Measurements from ENCODE around the gene PREX1.

The PREX1 gene

DNA sequence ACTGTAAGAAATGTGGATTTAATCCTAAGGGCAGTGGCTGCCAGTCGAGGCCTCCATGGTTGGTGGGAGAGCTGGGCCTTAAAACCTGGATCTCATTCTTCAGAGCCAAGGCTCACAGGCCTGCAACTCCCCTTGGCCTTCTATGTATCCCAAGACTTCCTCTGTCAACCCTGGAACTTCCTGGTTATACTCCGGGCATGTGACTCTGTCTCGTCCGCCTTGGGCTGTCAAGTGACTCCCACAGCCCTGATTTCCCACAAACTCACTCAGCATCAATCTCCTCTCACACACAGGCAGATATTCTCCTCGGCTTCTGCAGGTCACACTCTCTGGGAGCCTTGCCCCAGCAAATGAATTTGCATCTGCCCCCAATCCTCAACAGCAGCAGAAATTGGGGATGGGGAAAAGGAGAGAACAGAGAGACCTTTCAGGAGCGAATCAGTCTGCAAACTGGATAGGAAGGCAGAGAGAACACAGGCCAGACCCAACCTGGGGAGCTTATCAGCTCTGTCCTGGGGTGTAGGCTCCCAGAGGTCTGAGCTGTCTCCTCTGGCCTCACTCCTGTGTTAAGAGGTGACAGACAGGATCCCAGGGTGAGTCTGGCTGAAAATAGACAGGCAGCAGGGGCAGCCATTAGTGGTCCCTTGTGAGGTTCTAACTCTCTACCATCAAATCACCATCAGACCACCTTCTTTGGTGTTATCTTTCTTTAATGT is 30.4 kb upstream of the PREX1 start:
- H3K36me3 ChIP-seq (ENCODE audit: control insufficient read depth, insufficient read depth, low read length) = no peaks in the 10 kb centered on the region
- no peaks in the 10 kb centered on the region for H3K9me3 ChIP-seq (ENCODE audit: control insufficient read depth, insufficient read depth, low read length)
- no peak overlapping the region for H3K4me3 ChIP-seq (ENCODE audit: low read depth, low read length)
- no peaks in the 10 kb centered on the region for H3K4me1 ChIP-seq (ENCODE audit: control insufficient read depth, insufficient read depth, low read length)
- H3K27me3 ChIP-seq (ENCODE audit: control insufficient read depth, insufficient read depth, low read length) = no peaks in the 10 kb centered on the region
- no peak overlapping the region for H3K9ac ChIP-seq (ENCODE audit: low read depth, low read length)

DNA sequence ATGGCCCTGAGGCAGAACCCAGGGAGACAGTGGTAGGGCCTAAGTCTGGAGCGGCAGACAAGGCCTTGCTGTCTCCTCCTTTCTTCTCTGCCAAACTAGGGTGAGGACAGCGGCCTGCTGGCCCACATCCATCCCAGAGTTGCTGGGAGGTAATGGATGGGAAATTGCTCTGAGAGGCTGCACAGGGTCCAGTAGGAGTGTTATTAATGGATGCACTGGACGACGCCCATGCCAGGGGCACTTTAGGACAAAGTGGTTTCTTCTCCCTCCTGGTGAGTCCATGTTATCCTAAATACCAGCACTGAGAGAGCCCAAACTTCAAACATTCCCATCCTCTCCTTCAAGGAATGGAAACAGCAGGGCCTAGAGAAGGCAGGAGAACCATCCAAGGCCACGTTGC is 28.3 kb upstream of the PREX1 start:
- Histone ChIP-seq H3K36me3 (ENCODE audit: control insufficient read depth, insufficient read depth, low read length) (no peaks in the 10 kb centered on the region), H3K9ac (ENCODE audit: low read depth, low read length) (peak overlapping the region; percentile 8), H3K27me3 (ENCODE audit: control insufficient read depth, insufficient read depth, low read length) (no peaks in the 10 kb centered on the region), H3K9me3 (ENCODE audit: control insufficient read depth, insufficient read depth, low read length) (no peaks in the 10 kb centered on the region), H3K4me1 (ENCODE audit: control insufficient read depth, insufficient read depth, low read length) (no peaks in the 10 kb centered on the region), H3K4me3 (ENCODE audit: low read depth, low read length) (no peak overlapping the region)

DNA sequence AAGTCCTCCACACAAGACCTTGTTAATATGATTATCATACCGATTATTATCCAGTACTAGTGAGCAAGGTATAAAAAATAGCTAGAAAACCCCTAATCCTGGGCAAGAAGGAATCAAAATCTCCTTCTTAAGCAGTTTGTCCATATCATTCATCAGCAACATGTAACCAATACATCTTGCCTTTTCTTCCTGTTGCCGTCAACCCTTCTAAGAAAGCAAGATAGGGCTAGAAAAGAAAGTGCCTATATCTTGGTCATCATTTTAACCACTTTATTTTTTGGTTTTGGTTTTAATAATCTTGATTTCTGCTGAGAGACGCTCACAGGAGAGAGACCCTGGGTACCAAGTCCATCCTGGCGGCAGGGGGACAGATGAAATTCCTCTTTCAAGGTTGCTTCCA is 27.2 kb upstream of the PREX1 start:
- no peaks in the 10 kb centered on the region for H3K36me3 ChIP-seq (ENCODE audit: control insufficient read depth, insufficient read depth, low read length)
- no peaks in the 10 kb centered on the region for H3K27me3 ChIP-seq (ENCODE audit: control insufficient read depth, insufficient read depth, low read length)
- H3K4me1 ChIP-seq (ENCODE audit: control insufficient read depth, insufficient read depth, low read length) = no peaks in the 10 kb centered on the region
- no peaks in the 10 kb centered on the region for H3K9me3 ChIP-seq (ENCODE audit: control insufficient read depth, insufficient read depth, low read length)
- no peak overlapping the region for H3K4me3 ChIP-seq (ENCODE audit: low read depth, low read length)
- H3K9ac ChIP-seq (ENCODE audit: low read depth, low read length) = no peak overlapping the region

DNA sequence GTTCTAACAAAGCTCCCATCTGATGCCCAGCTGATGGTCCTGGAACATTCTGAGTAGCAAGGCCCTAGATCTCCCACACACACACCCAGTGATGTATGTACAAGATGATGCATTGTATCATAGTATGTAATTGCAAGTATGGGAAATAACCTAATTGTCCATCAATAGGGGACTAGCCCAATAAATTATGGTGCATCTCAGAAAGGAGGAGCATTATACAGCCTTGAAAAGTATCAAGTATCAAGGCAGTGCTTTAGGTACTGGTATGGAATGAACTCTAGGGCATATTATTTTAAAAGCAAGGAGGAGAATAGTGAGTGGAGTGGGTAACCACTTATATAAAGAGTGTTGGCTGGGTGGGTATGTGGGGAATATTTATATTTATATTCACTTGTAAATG is 24.8 kb upstream of the PREX1 start:
- Histone ChIP-seq H3K9ac (ENCODE audit: low read depth, low read length) (no peak overlapping the region), H3K9me3 (ENCODE audit: control insufficient read depth, insufficient read depth, low read length) (no peaks in the 10 kb centered on the region), H3K36me3 (ENCODE audit: control insufficient read depth, insufficient read depth, low read length) (no peaks in the 10 kb centered on the region), H3K4me1 (ENCODE audit: control insufficient read depth, insufficient read depth, low read length) (no peaks in the 10 kb centered on the region), H3K27me3 (ENCODE audit: control insufficient read depth, insufficient read depth, low read length) (no peaks in the 10 kb centered on the region), H3K4me3 (ENCODE audit: low read depth, low read length) (no peak overlapping the region)

DNA sequence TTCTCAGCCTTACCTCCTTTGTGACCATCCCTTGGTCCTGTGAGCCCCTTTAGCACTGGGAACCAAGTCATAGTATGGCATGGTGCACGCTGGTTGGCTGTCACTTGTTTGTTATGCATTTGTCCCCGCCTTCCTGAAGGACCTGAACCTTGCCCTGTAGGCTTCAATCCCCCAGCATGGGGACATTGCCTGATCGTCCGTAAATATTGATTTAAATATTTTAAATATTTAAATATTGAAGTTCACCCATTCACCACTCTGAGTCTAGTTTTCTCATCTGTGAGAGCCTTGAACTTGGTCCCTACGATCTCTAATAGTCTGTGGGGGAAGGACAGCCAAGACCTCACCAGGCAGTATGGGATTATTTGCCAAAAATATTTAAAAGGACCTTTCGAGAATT is 23.8 kb upstream of the PREX1 start:
- Histone ChIP-seq H3K4me3 (ENCODE audit: low read depth, low read length) (no peak overlapping the region), H3K9ac (ENCODE audit: low read depth, low read length) (no peak overlapping the region), H3K27me3 (ENCODE audit: control insufficient read depth, insufficient read depth, low read length) (no peaks in the 10 kb centered on the region), H3K4me1 (ENCODE audit: control insufficient read depth, insufficient read depth, low read length) (peaks cover 5% of the 10 kb centered on the region), H3K36me3 (ENCODE audit: control insufficient read depth, insufficient read depth, low read length) (no peaks in the 10 kb centered on the region), H3K9me3 (ENCODE audit: control insufficient read depth, insufficient read depth, low read length) (no peaks in the 10 kb centered on the region)

DNA sequence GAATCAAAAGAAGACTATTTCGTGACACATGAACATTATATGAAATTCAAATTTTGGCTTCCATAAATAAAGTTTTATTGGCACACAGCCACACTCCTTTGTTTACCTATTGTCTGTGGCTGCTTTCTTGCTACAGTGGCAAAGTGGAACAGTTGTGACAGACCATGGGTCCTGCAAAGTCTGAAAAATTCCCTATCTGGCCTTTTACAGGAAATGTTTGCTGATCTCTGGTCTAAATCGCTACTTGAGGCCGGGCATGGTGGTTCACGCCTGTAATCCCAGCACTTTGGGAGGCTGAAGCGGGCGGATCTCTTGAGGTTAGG is 23.1 kb upstream of the PREX1 start:
- Histone ChIP-seq H3K9ac (ENCODE audit: low read depth, low read length) (no peak overlapping the region), H3K36me3 (ENCODE audit: control insufficient read depth, insufficient read depth, low read length) (no peaks in the 10 kb centered on the region), H3K9me3 (ENCODE audit: control insufficient read depth, insufficient read depth, low read length) (no peaks in the 10 kb centered on the region), H3K4me1 (ENCODE audit: control insufficient read depth, insufficient read depth, low read length) (peaks cover 5% of the 10 kb centered on the region), H3K27me3 (ENCODE audit: control insufficient read depth, insufficient read depth, low read length) (no peaks in the 10 kb centered on the region), H3K4me3 (ENCODE audit: low read depth, low read length) (no peak overlapping the region)

DNA sequence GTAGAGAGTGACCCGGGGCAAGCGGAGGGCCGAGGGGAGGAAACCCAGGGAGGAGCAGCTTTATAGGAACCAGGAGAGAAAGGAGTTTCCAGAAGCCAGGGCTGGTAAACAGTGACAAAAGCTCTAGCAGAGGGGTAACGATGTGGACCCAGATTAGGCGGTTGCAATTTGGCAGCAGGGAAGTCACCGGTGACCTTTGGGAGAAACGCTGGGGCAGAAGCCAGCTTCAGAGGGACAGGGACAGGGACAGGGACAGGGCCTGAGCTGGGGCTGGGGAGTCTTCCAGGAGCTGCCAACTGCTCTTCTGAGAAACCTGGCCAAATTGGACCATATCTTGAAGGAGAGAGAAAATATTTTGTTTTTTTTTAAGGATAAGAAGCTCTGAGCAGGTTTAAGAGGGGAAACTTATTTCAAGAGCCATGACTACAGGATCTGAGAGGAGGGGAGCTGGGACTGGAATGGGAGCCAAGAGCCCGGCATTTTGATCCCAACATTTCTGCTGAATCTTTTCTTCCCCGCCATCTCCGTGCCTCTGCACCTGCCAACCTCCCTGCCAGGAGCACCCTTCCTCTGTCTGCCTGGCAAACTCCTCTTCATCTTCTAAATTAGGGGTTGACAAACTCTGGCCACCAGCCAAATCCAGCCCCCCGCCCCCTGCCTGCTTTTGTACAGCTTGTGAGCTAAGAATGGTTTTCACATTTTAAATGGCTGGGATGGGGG is 22.6 kb upstream of the PREX1 start:
- no peaks in the 10 kb centered on the region for H3K27me3 ChIP-seq (ENCODE audit: control insufficient read depth, insufficient read depth, low read length)
- H3K4me3 ChIP-seq (ENCODE audit: low read depth, low read length) = no peak overlapping the region
- H3K4me1 ChIP-seq (ENCODE audit: control insufficient read depth, insufficient read depth, low read length) = peaks cover 5% of the 10 kb centered on the region
- H3K9me3 ChIP-seq (ENCODE audit: control insufficient read depth, insufficient read depth, low read length) = no peaks in the 10 kb centered on the region
- no peak overlapping the region for H3K9ac ChIP-seq (ENCODE audit: low read depth, low read length)
- H3K36me3 ChIP-seq (ENCODE audit: control insufficient read depth, insufficient read depth, low read length) = no peaks in the 10 kb centered on the region

DNA sequence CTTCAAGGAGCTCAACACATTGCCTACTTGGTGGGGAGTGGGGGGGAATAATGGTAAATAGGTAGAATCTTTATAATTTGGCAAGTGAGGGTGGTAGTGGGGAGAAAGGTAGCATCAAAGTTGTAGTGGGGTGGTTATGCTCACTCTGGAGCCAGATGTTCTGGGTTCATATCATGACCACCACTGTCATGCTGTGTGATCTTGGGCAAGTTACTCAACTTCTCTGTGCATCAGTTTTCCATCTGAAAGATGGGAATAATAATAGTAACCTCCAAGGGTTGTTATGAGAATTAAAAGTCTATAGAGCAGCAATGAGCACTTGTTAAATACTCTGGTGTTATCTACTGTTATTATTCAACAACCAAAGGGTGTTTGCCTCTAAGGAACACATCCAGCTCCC is 22.0 kb upstream of the PREX1 start:
- Histone ChIP-seq H3K27me3 (ENCODE audit: control insufficient read depth, insufficient read depth, low read length) (no peaks in the 10 kb centered on the region), H3K36me3 (ENCODE audit: control insufficient read depth, insufficient read depth, low read length) (no peaks in the 10 kb centered on the region), H3K4me1 (ENCODE audit: control insufficient read depth, insufficient read depth, low read length) (peaks cover 5% of the 10 kb centered on the region), H3K4me3 (ENCODE audit: low read depth, low read length) (no peak overlapping the region), H3K9ac (ENCODE audit: low read depth, low read length) (no peak overlapping the region), H3K9me3 (ENCODE audit: control insufficient read depth, insufficient read depth, low read length) (no peaks in the 10 kb centered on the region)

DNA sequence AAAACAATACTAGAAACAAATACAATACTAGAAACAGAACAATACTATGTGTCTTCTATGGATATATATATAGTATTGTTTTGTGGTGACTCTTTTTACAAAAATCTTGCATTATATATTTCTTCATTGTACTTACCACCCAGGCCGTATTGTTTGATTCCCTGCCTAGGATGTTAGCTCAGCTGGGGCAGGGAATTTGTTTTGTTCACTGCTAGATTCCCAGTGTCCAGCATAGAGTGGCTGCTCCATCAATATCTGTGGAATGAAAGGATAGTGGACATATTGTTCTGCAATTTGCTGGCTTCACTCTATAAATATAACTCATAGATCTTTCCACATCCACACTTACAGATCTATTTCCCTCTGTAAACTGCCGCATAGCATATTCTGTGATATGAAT is 21.5 kb upstream of the PREX1 start:
- no peaks in the 10 kb centered on the region for H3K36me3 ChIP-seq (ENCODE audit: control insufficient read depth, insufficient read depth, low read length)
- H3K9ac ChIP-seq (ENCODE audit: low read depth, low read length) = no peak overlapping the region
- no peaks in the 10 kb centered on the region for H3K9me3 ChIP-seq (ENCODE audit: control insufficient read depth, insufficient read depth, low read length)
- peaks cover 5% of the 10 kb centered on the region for H3K4me1 ChIP-seq (ENCODE audit: control insufficient read depth, insufficient read depth, low read length)
- H3K4me3 ChIP-seq (ENCODE audit: low read depth, low read length) = no peak overlapping the region
- peaks cover 3% of the 10 kb centered on the region for H3K27me3 ChIP-seq (ENCODE audit: control insufficient read depth, insufficient read depth, low read length)

DNA sequence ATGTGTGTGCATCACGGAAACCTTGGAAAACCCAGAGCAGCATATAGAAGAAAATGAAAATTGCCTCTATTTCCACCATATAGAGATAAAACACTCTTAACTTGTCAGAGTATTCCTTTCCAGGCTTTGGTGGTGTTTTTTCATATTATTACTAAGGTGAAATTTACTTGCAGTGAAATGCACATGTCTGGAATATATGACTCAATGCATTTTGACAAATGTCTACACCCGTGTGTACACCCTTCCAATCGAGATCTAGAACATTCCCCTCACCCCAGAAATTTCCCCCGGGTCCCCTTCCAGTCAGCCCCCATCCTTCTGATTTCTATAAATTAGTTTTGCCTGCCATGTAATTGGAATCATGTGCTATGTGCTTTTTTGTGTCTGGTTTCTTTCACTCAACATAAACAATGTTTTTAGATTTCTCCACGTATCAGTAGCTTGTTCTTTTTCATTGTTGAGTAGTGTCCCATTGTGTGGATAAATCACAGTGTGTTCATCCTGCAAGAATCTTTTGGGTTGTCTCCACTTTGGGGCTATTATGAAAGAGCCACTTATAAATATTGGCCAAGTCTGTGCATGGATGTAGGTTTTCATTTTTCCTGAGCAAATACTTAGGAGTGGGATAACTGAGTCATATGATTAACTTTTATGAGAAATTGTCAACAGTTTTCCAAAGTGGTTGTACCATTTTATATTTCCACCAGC is 19.9 kb upstream of the PREX1 start:
- Histone ChIP-seq H3K27me3 (ENCODE audit: control insufficient read depth, insufficient read depth, low read length) (peaks cover 3% of the 10 kb centered on the region), H3K4me3 (ENCODE audit: low read depth, low read length) (no peak overlapping the region), H3K9ac (ENCODE audit: low read depth, low read length) (no peak overlapping the region)

DNA sequence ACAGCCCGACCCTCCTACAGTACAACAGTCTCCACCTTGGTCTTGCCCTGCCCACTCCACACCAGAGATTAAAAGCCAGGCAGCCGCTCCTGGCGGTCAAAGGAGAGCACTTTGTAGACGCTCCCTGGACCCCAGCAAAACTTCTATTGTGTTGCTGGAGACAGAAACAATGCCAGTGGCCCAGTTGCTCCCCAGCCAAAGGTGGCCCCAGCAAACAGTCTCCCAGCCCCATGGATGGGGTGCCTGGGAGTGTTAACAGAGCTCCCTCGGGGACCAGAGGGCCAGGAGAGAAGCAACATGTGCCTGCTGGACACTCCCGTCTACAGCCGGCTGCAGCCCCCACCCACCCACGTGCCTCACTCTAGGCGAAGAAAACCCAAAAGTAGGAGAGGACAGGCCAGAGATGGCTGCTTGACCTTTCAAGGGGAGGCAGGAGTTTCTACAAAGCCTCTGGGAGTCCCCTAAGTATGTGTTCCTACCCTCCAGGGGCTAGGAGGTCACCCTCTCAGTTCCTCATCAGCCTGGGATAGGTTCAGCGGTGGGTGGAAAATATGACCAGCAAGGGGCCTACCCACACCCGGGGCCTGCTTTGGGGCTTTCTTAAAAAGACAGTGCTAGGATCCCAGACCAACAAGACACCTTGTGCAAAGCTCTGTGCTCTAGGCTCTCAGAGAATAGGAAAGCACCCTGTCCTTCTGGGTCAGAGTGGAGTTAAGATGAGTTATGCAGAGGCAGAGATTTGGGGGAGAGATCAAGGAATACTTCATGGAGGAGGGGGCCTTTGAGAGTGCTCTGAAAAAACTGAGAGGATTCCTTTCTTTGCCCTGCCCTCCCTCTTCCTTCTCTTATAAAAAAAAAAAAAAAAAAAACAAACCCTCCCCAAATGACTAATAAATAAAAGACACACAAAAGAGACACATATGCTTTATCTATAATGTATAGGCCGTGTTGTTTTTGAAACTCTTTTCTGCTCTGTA is 19.0 kb upstream of the PREX1 start:
- H3K9me3 ChIP-seq (ENCODE audit: control insufficient read depth, insufficient read depth, low read length) = no peaks in the 10 kb centered on the region
- peak overlapping the region; percentile 0 for H3K4me3 ChIP-seq (ENCODE audit: low read depth, low read length)
- H3K27me3 ChIP-seq (ENCODE audit: control insufficient read depth, insufficient read depth, low read length) = peaks cover 3% of the 10 kb centered on the region
- H3K9ac ChIP-seq (ENCODE audit: low read depth, low read length) = no peak overlapping the region
- H3K4me1 ChIP-seq (ENCODE audit: control insufficient read depth, insufficient read depth, low read length) = peaks cover 5% of the 10 kb centered on the region
- no peaks in the 10 kb centered on the region for H3K36me3 ChIP-seq (ENCODE audit: control insufficient read depth, insufficient read depth, low read length)

More for the DNA sequence above, 19.9 kb upstream of the PREX1 start:
- peaks cover 5% of the 10 kb centered on the region for H3K4me1 ChIP-seq (ENCODE audit: control insufficient read depth, insufficient read depth, low read length)
- no peaks in the 10 kb centered on the region for H3K9me3 ChIP-seq (ENCODE audit: control insufficient read depth, insufficient read depth, low read length)
- no peaks in the 10 kb centered on the region for H3K36me3 ChIP-seq (ENCODE audit: control insufficient read depth, insufficient read depth, low read length)
